CD4-positive, alpha-beta memory T cell (primary cell): ENCODE results near the gene TEX264. TPM values are rescaled to one million over a fixed set of nuclear protein-coding genes. Genes with fewer than 3 reads are reported as not detected.
"Not testable (repeated sequence)": the region's sequence is repeated elsewhere in the genome, so short reads cannot be mapped to it uniquely, and the experiment has no call there.

Experiments used
- CTCF ChIA-PET: fragments of 350-600 bp; sonication (Branson Sonifier 250); formaldehyde crosslinking; loops from one replicate; lab custom pipeline; 2021; ENCODE audit warnings: inconsistent platforms; ENCODE audit not compliant: partially characterized antibody; lab: Charles Lee
- POLR2A ChIA-PET: fragments of 350-600 bp; sonication (Branson Sonifier 250); formaldehyde crosslinking; loops from one replicate; lab custom pipeline; 2021; ENCODE audit not compliant: partially characterized antibody; lab: Charles Lee
- DNase-seq, 5 donors: peaks; one replicate each; pipeline versions ENCODE4 v3.0.0 to v3.0.0-alpha.2; 2020 to 2022; ENCODE audit warnings: mixed read lengths in 1 of 5
- H3K27ac ChIP-seq: one replicate; pipeline ENCODE4 v1.7.0; 2013; ENCODE audit warnings: low read depth, low read length
- H3K27me3 ChIP-seq: 2 replicates; pipeline ENCODE4 v1.7.0; 2013; ENCODE audit warnings: mild to moderate bottlenecking, low read length, moderate library complexity; ENCODE audit not compliant: insufficient read depth
- H3K36me3 ChIP-seq: 2 replicates; pipeline ENCODE4 v1.7.0; 2013; ENCODE audit warnings: mild to moderate bottlenecking, low read length, moderate library complexity; ENCODE audit not compliant: insufficient read depth
- H3K4me1 ChIP-seq: 2 replicates; pipeline ENCODE4 v1.7.0; 2013; ENCODE audit warnings: mild to moderate bottlenecking, low read length, moderate library complexity; ENCODE audit not compliant: insufficient read depth
- H3K4me3 ChIP-seq, 2 donors: one replicate each; pipeline ENCODE4 v1.7.0; 2013; ENCODE audit warnings: low read length in 2 of 2, mild to moderate bottlenecking in 1 of 2
- H3K9me3 ChIP-seq, 2 donors: one replicate each; pipeline ENCODE4 v1.7.0; 2013; ENCODE audit warnings: low read length in 2 of 2, control low read depth in 1 of 2; ENCODE audit not compliant: control insufficient read depth in 1 of 2
- H3K27ac Mint-ChIP-seq, 7 donors: one replicate each; pipeline ENCODE4 v1.8.0; 2020 to 2021; ENCODE audit warnings: mixed read lengths in 7 of 7, mild to moderate bottlenecking in 6 of 7, inconsistent platforms in 3 of 7, moderate library complexity in 3 of 7
- H3K27me3 Mint-ChIP-seq, 2 donors: one replicate each; pipeline ENCODE4 v1.8.0; 2020 to 2021; ENCODE audit warnings: mixed read lengths in 2 of 2
- H3K36me3 Mint-ChIP-seq, 2 donors: one replicate each; pipeline ENCODE4 v1.8.0; 2020 to 2021; ENCODE audit warnings: mixed read lengths in 2 of 2, inconsistent platforms in 1 of 2, mild to moderate bottlenecking in 1 of 2
- H3K4me1 Mint-ChIP-seq, 4 donors: one replicate each; pipeline ENCODE4 v1.8.0; 2020 to 2021; ENCODE audit warnings: mixed read lengths in 4 of 4, mild to moderate bottlenecking in 1 of 4
- H3K4me3 Mint-ChIP-seq, 8 donors: one replicate each; pipeline ENCODE4 v1.8.0; 2020 to 2021; ENCODE audit warnings: mixed read lengths in 8 of 8, mild to moderate bottlenecking in 7 of 8, moderate library complexity in 6 of 8, inconsistent platforms in 3 of 8
- H3K9me3 Mint-ChIP-seq, 8 donors: one replicate each; pipeline ENCODE4 v1.8.0; 2020 to 2021; ENCODE audit warnings: mixed read lengths in 8 of 8, mild to moderate bottlenecking in 5 of 8, inconsistent platforms in 3 of 8, moderate library complexity in 1 of 8
- intact Hi-C: fragments of 100-400 bp; cut with micrococcal nuclease; formaldehyde crosslinking; loops from one replicate; pipeline ENCODE4 v1.15.1; 2023
- polyA plus RNA-seq, 2 donors: library from polyadenylated mRNA; unstranded; fragments of 300-500 nt; fragmentation: Illumina TruSeq; gene quantifications; one replicate each; pipeline ENCODE4 v1.2.3, GENCODE V29; 2021
- total RNA-seq, 2 experiments: library from RNA; stranded (reverse); gene quantifications; one replicate each; pipeline ENCODE4 v1.2.3, GENCODE V29; 2021

TEX264 gene
- total and polyA plus RNA-seq, 4 experiments from 2014 or later = 40.0 to 138 (median 75.3) TPM

- peaks cover 10 to 14% (median 11%) of the 10 kb centered on the region in 4 donors for H3K4me1 Mint-ChIP-seq
- no peak overlapping the region for H3K4me3 Mint-ChIP-seq
- ChIA-PET CTCF (no interaction called here), POLR2A (no interaction called here)
- no peaks in the 10 kb centered on the region for H3K36me3 ChIP-seq
- H3K9me3 ChIP-seq = no peaks in the 10 kb centered on the region
- no peaks in the 10 kb centered on the region for H3K36me3 Mint-ChIP-seq
- H3K27ac ChIP-seq = no peak overlapping the region
- intact Hi-C loops = no loop called here
- no peak overlapping the region for H3K27ac Mint-ChIP-seq
- H3K4me3 ChIP-seq = no peak overlapping the region
- no peak for DNase-seq
- H3K27me3 ChIP-seq = no peaks in the 10 kb centered on the region
- peaks cover 7% of the 10 kb centered on the region for H3K4me1 ChIP-seq
- H3K27me3 Mint-ChIP-seq = peaks cover 13 to 17% of the 10 kb centered on the region in 2 donors
- peaks cover 0 to 4% (median 0%) of the 10 kb centered on the region in 8 donors for H3K9me3 Mint-ChIP-seq
Observed at GRCh38 chr3:51735950-51736349, 64.9 kb downstream of the TEX264 start.

DNA sequence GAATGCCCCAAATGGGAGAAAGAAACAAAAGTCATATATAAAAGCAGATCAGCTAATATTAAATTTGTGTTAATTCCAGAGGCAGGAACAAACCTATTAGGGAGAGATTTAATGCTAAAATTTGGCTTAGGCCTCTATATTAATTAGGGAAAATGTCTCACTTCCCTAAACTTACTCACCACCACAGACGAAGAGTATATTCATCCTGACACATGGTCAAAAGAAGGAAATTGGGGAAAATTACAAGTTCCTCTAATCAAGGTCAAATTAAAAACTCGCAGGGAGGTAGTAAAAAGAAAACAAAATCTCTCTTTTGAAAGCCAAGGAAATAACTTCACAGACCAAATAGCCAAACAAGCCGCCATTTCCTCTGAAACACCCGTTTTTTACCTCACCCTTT lies 68.1 kb downstream of the TEX264 start:
- peaks cover 9 to 10% (median 9%) of the 10 kb centered on the region in 4 donors for H3K4me1 Mint-ChIP-seq
- H3K27ac ChIP-seq = no peak overlapping the region
- H3K4me3 Mint-ChIP-seq = no peak overlapping the region
- no peaks in the 10 kb centered on the region for H3K36me3 ChIP-seq
- H3K4me3 ChIP-seq = no peak overlapping the region
- peaks cover 0 to under 1% (median 0%) of the 10 kb centered on the region in 8 donors for H3K9me3 Mint-ChIP-seq
- H3K27me3 ChIP-seq = no peaks in the 10 kb centered on the region
- H3K27me3 Mint-ChIP-seq = peaks cover 12 to 15% of the 10 kb centered on the region in 2 donors
- intact Hi-C loops = no loop called here
- CTCF ChIA-PET = no interaction called here
- H3K4me1 ChIP-seq = peaks cover 7% of the 10 kb centered on the region
- no peaks in the 10 kb centered on the region for H3K36me3 Mint-ChIP-seq
- no peak for DNase-seq
- no peak overlapping the region for H3K27ac Mint-ChIP-seq
- H3K9me3 ChIP-seq = no peaks in the 10 kb centered on the region
- POLR2A ChIA-PET = no interaction called here

- H3K4me3 Mint-ChIP-seq, H3K9me3 ChIP-seq, intact Hi-C loops, H3K9me3 Mint-ChIP-seq, H3K36me3 Mint-ChIP-seq, H3K27ac Mint-ChIP-seq, H3K4me1 ChIP-seq, POLR2A ChIA-PET, H3K4me1 Mint-ChIP-seq, H3K27me3 ChIP-seq, H3K36me3 ChIP-seq, CTCF ChIA-PET, DNase-seq, H3K27ac ChIP-seq, H3K4me3 ChIP-seq: not testable (repeated sequence)
- H3K27me3 Mint-ChIP-seq = peaks cover 8 to 14% of the 10 kb centered on the region in 2 donors
Observed at GRCh38 chr3:51742320-51742719, 71.3 kb downstream of the TEX264 start.

DNA sequence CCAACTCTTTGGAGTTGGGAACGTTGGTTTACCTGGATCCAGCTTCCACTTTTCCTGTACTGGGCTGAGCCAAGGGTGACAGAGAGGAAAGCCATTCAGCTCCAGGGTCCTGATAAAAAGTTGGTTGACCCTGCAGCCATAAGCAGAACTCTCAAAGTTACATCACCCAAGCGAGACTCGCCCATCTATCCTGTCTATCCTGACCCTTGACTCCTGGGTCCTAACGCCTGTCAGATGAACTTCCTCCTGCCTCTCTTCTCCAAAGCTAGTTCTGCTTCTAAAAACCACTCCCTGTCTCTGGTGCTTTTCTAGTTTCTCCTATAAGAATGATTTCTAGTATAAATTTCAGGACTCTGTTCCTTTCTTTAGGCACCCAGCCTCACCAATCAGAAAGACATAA lies 71.9 kb downstream of the TEX264 start:
- DNase-seq, H3K4me1 Mint-ChIP-seq, H3K36me3 Mint-ChIP-seq, POLR2A ChIA-PET, H3K9me3 ChIP-seq, H3K4me1 ChIP-seq, H3K36me3 ChIP-seq, intact Hi-C loops, H3K4me3 Mint-ChIP-seq, H3K27me3 ChIP-seq, H3K4me3 ChIP-seq, H3K27ac ChIP-seq, H3K9me3 Mint-ChIP-seq, H3K27me3 Mint-ChIP-seq, CTCF ChIA-PET: not testable (repeated sequence)
- peak overlapping the region in 1 of 7 donors; percentile 11 for H3K27ac Mint-ChIP-seq

GRCh38 chr3:51747840-51748239 lies 76.8 kb downstream of the TEX264 start:
- CTCF ChIA-PET = no interaction called here
- no peaks in the 10 kb centered on the region for H3K27me3 ChIP-seq

GRCh38 chr3:51748327-51748726 lies 77.3 kb downstream of the TEX264 start:
- no peak overlapping the region for H3K4me3 Mint-ChIP-seq
- CTCF ChIA-PET = no interaction called here

More at GRCh38 chr3:51747840-51748239, 76.8 kb downstream of the TEX264 start:
- no peaks in the 10 kb centered on the region for H3K9me3 ChIP-seq
- no peaks in the 10 kb centered on the region for H3K27me3 Mint-ChIP-seq
- H3K27ac ChIP-seq = no peak overlapping the region
- no peaks in the 10 kb centered on the region for H3K4me1 ChIP-seq
- no peak overlapping the region for H3K4me3 ChIP-seq
- no peak for DNase-seq
- H3K9me3 Mint-ChIP-seq = no peaks in the 10 kb centered on the region
- H3K4me3 Mint-ChIP-seq = no peak overlapping the region
- H3K4me1 Mint-ChIP-seq = peaks cover 3 to 6% (median 6%) of the 10 kb centered on the region in 4 donors
- POLR2A ChIA-PET = no interaction called here
- H3K36me3 ChIP-seq = no peaks in the 10 kb centered on the region
- no peaks in the 10 kb centered on the region for H3K36me3 Mint-ChIP-seq
- intact Hi-C loops = no loop called here
- no peak overlapping the region for H3K27ac Mint-ChIP-seq

DNA sequence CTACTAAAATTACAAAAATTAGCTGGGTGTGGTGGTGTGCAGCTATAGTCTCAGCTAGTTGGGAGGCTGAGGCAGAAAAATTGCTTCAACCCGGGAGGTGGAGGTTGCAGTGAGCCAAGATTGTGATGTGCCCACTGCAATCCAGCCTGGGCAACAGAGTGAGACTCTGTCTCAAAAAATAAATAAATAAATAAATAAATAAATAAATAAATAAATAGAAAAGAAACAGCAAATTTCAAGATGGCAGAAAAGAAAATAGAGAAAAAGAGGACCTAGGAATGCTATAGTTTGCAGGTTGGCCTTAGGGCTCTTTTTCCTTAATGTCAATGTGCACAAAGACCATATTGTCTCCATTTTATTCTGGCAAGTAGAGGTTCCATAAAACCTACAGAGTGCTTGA lies 79.8 kb downstream of the TEX264 start:
- Mint-ChIP-seq H3K27ac (no peak overlapping the region), H3K4me1 (peaks cover 3 to 10% (median 6%) of the 10 kb centered on the region in 4 donors), H3K4me3 (no peak overlapping the region), H3K27me3 (no peaks in the 10 kb centered on the region), H3K9me3 (peaks cover 0 to 11% (median 4%) of the 10 kb centered on the region in 8 donors), H3K36me3 (no peaks in the 10 kb centered on the region)
- ChIA-PET CTCF (no interaction called here), POLR2A (no interaction called here)
- intact Hi-C loops = no loop called here
- Histone ChIP-seq H3K36me3 (no peaks in the 10 kb centered on the region), H3K9me3 (no peaks in the 10 kb centered on the region), H3K4me1 (no peaks in the 10 kb centered on the region), H3K4me3 (no peak overlapping the region), H3K27ac (no peak overlapping the region), H3K27me3 (no peaks in the 10 kb centered on the region)
- DNase-seq = no peak

More at GRCh38 chr3:51748327-51748726, 77.3 kb downstream of the TEX264 start:
- Mint-ChIP-seq H3K4me1 (peaks cover 3 to 8% (median 6%) of the 10 kb centered on the region in 4 donors), H3K9me3 (no peaks in the 10 kb centered on the region), H3K27me3 (no peaks in the 10 kb centered on the region), H3K36me3 (no peaks in the 10 kb centered on the region), H3K27ac (no peak overlapping the region)
- Histone ChIP-seq H3K27me3 (no peaks in the 10 kb centered on the region), H3K4me3 (no peak overlapping the region), H3K27ac (no peak overlapping the region), H3K4me1 (no peaks in the 10 kb centered on the region), H3K9me3 (no peaks in the 10 kb centered on the region), H3K36me3 (no peaks in the 10 kb centered on the region)
- intact Hi-C loops = no loop called here
- no peak for DNase-seq
- POLR2A ChIA-PET = no interaction called here

- Histone ChIP-seq H3K27me3 (no peaks in the 10 kb centered on the region), H3K4me3 (no peak overlapping the region), H3K4me1 (no peaks in the 10 kb centered on the region), H3K9me3 (no peaks in the 10 kb centered on the region), H3K27ac (no peak overlapping the region), H3K36me3 (no peaks in the 10 kb centered on the region)
- Mint-ChIP-seq H3K9me3 (peaks cover 0 to 14% (median 7%) of the 10 kb centered on the region in 8 donors), H3K4me3 (no peak overlapping the region), H3K27me3 (peaks cover 0 to 2% of the 10 kb centered on the region in 2 donors), H3K4me1 (peaks cover 3 to 10% (median 6%) of the 10 kb centered on the region in 4 donors), H3K36me3 (no peaks in the 10 kb centered on the region), H3K27ac (no peak overlapping the region)
- DNase-seq = no peak
- ChIA-PET CTCF (no interaction called here), POLR2A (no interaction called here)
- intact Hi-C loops = no loop called here
Observed at GRCh38 chr3:51751287-51751686, 80.2 kb downstream of the TEX264 start.
